Measurements from ENCODE around the gene CCDC88B. TPM values are rescaled to one million over a fixed set of nuclear protein-coding genes. Genes with fewer than 3 reads are reported as not detected.

The CCDC88B gene
- total and polyA plus RNA-seq, 9 of the 15 experiments (the other 6 are each of a cell fraction or from before 2014, with no cell fraction given) = 0.13 to 18.1 (median 7.9) TPM

- TF ChIP-seq CREB3 (tag; conservative IDR thresholded peaks at IDR 0.05; ENCODE audit: low read depth) (no peak), HEY1 (CRISPR knock-in tag; IDR thresholded peaks at IDR 0.05; ENCODE audit: borderline replicate concordance) (no peak), SP2 (IDR thresholded peaks at IDR 0.05; ENCODE audit: extremely low read depth, low read depth, low read length, poor library complexity, severe bottlenecking) (no peak), ZKSCAN3 (CRISPR knock-in tag; IDR thresholded peaks at IDR 0.05) (no peak), GABPA (tag; conservative IDR thresholded peaks at IDR 0.05; ENCODE audit: low read depth) (peak; percentile 65; the same call in 1 of the 2 replicates), ZFP1 (CRISPR knock-in tag; IDR thresholded peaks at IDR 0.05) (no peak), RBM39 (optimal IDR thresholded peaks at IDR 0.05; ENCODE audit: low read depth, low read length) (no peak), FOXA3 (CRISPR knock-in tag; conservative IDR thresholded peaks at IDR 0.05 in 1 of 2, IDR thresholded peaks at IDR 0.05 in 1 of 2) (no peak), BCL6 (CRISPR knock-in tag; IDR thresholded peaks at IDR 0.05) (no peak), ARID3B (CRISPR knock-in tag; IDR thresholded peaks at IDR 0.05; ENCODE audit: borderline replicate concordance) (no peak), ZNF124 (CRISPR knock-in tag; IDR thresholded peaks at IDR 0.05) (no peak), HSF4 (CRISPR knock-in tag; IDR thresholded peaks at IDR 0.05; ENCODE audit: borderline replicate concordance) (no peak), TCF3 (CRISPR knock-in tag; IDR thresholded peaks at IDR 0.05) (no peak), MTF1 (CRISPR knock-in tag; IDR thresholded peaks at IDR 0.05; ENCODE audit: borderline replicate concordance) (no peak), ZNF696 (CRISPR knock-in tag; conservative IDR thresholded peaks at IDR 0.05) (no peak), TAF1 (IDR thresholded peaks at IDR 0.05; ENCODE audit: control insufficient read depth, extremely low read depth, insufficient read depth, low read length, severe bottlenecking) (peak; percentile 58), TFAM (CRISPR knock-in tag; conservative IDR thresholded peaks at IDR 0.05) (no peak), NCOA4 (IDR thresholded peaks at IDR 0.05; ENCODE audit: partially characterized antibody) (no peak), KDM4B (IDR thresholded peaks at IDR 0.05; ENCODE audit: borderline replicate concordance in 2 of 2, low read depth in 1 of 2) (no peak)
- TF ChIP-seq, protein P1, sequence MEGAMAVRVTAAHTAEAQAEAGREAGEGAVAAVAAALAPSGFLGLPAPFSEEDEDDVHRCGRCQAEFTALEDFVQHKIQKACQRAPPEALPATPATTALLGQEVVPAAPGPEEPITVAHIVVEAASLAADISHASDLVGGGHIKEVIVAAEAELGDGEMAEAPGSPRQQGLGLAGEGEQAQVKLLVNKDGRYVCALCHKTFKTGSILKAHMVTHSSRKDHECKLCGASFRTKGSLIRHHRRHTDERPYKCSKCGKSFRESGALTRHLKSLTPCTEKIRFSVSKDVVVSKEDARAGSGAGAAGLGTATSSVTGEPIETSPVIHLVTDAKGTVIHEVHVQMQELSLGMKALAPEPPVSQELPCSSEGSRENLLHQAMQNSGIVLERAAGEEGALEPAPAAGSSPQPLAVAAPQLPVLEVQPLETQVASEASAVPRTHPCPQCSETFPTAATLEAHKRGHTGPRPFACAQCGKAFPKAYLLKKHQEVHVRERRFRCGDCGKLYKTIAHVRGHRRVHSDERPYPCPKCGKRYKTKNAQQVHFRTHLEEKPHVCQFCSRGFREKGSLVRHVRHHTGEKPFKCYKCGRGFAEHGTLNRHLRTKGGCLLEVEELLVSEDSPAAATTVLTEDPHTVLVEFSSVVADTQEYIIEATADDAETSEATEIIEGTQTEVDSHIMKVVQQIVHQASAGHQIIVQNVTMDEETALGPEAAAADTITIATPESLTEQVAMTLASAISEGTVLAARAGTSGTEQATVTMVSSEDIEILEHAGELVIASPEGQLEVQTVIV (CRISPR knock-in tag; IDR thresholded peaks at IDR 0.05; ENCODE audit: borderline replicate concordance) = no peak
- TF ChIP-seq, protein P2, sequence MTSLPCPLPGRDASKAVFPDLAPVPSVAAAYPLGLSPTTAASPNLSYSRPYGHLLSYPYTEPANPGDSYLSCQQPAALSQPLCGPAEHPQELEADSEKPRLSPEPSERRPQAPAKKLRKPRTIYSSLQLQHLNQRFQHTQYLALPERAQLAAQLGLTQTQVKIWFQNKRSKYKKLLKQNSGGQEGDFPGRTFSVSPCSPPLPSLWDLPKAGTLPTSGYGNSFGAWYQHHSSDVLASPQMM (CRISPR knock-in tag; IDR thresholded peaks at IDR 0.05) = no peak
These were observed 34.1 kb upstream of the CCDC88B start (continued) for GRCh38 chr11:64305691-64306562.
